PC-3 (cell line): ENCODE results near the gene SYNPO.

ENCODE experiments used
- EZH2 ChIP-seq: fragments of 300-600 bp; sonication (generic); IDR thresholded peaks from one replicate; pipeline ENCODE4 v1.6.1; 2017; ENCODE audit warnings: antibody characterized with exemption, mild to moderate bottlenecking, low read length; ENCODE audit not compliant: unreplicated experiment
- TF ChIP-seq, protein P1 (sequence below): fragments of 300-600 bp; sonication (generic); conservative IDR thresholded peaks from 2 replicates; pipeline ENCODE4 v1.5.1; 2017; ENCODE audit warnings: antibody characterized with exemption, low read depth, mild to moderate bottlenecking, low read length

DNA sequence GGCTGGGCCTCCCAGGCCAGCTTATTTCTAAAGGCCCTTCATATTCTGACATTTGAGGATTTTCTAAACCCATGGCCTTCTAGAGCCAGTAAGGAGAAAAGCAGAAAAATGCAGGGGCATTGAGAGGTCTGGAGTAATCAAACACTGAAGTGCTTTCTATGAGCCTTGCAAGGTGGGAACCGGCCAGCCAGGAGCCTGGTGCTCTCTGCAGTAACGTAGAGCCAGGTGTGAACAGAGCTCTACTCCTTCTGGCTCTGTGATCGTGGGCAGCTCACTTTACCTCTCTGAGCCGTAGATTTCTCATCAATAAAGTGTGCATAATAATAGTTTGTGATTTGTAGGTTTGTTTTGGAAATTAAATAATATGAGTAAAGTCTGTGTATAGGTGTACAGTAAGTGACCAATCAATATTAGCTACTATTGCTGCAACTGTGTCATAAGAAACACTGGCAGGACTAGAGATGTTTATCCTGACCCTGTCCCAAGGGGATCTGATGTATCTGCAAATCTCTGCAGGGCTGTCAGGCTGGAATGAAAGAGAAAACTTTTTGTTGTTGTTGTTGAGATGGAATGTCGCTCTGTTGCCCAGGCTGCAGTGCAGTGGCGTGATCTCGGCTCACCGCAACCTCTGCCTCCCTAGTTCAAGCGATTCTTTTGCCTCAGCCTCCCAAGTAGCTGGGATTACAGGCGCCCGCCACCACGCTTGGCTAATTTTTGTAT lies 2.7 kb downstream of the SYNPO start:
- TF ChIP-seq, protein P1, sequence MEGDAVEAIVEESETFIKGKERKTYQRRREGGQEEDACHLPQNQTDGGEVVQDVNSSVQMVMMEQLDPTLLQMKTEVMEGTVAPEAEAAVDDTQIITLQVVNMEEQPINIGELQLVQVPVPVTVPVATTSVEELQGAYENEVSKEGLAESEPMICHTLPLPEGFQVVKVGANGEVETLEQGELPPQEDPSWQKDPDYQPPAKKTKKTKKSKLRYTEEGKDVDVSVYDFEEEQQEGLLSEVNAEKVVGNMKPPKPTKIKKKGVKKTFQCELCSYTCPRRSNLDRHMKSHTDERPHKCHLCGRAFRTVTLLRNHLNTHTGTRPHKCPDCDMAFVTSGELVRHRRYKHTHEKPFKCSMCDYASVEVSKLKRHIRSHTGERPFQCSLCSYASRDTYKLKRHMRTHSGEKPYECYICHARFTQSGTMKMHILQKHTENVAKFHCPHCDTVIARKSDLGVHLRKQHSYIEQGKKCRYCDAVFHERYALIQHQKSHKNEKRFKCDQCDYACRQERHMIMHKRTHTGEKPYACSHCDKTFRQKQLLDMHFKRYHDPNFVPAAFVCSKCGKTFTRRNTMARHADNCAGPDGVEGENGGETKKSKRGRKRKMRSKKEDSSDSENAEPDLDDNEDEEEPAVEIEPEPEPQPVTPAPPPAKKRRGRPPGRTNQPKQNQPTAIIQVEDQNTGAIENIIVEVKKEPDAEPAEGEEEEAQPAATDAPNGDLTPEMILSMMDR: no peak
- no peak for TF ChIP-seq EZH2
